ENCODE measurements around the gene THEMIS2. TPM values are rescaled to one million over a fixed set of nuclear protein-coding genes. Genes with fewer than 3 reads are reported as not detected.
"Not testable (repeated sequence)": the region's sequence is repeated elsewhere in the genome, so short reads cannot be mapped to it uniquely, and the experiment has no call there.

THEMIS2 gene
- total RNA-seq, 1 donor from 2014 or later: 29.5 TPM

DNA sequence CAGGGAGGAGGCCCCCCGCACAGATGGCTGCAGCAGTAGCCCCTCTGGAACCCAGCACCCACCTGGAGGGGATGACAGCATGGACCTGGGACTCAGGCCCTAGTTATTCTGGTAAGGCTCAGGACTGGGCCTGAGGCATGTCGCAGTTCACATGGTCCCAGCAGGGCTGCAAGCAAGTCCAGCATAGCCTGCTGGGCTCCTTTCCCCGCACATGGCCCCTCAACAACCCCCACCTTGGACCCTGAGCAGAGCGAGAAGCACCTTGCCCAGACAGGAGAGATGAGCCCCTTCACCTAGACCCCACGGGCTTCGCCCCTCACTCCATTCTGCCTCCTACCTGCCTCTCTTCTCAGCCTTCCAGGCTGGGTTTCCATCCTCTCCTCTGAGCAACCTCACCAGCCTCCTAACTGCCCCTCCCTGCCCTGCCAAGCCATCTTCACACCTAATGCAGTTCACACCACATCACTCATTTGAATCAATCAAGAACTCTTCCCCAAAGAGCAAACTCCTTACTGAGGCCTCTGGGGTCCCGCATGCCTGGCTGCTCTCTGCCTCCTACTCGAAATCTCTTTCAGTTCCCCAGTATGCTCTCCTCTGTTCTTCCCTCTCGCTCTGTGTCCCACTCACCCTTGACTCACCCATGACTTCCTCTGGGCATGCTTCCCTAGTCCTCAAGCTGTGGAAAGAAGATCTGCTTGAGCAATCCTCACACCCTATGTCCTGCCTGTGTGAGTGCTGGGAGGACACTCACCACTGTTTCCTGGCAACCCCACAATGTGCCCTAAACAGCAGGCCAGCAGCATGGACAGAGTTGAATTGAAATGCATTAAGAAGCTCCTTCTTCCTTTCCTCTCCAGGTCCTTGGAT lies 9.4 kb upstream of the THEMIS2 start:
- DNase-seq (ENCODE audit: extremely low read depth, low read depth, low spot score): peak; percentile 34

DNA sequence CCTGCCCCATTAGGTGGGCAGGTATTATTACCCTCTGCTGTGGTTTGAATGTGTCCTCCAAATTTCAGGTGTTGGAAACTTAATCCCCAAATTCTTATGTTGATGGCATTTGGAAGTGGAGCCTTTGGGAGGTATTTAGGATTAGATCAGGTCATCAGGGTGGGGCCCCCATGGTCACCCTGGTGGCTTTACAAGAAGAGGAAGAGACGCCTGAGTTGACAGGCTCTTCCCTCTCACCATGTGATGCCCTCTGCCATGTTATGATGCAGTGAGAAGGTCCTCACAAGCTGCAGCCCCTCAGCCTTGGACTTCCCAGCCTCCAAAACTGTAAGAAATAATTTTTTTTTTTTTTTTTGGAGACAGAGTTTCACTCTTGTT lies 8.8 kb upstream of the THEMIS2 start:
- DNase-seq (ENCODE audit: extremely low read depth, low read depth, low spot score): no peak

GRCh38 chr1:27864264-27864895 lies 8.0 kb upstream of the THEMIS2 start:
- no peak for DNase-seq (ENCODE audit: extremely low read depth, low read depth, low spot score)

GRCh38 chr1:27865821-27866220 lies 6.5 kb upstream of the THEMIS2 start:
- DNase-seq (ENCODE audit: extremely low read depth, low read depth, low spot score): no peak

DNA sequence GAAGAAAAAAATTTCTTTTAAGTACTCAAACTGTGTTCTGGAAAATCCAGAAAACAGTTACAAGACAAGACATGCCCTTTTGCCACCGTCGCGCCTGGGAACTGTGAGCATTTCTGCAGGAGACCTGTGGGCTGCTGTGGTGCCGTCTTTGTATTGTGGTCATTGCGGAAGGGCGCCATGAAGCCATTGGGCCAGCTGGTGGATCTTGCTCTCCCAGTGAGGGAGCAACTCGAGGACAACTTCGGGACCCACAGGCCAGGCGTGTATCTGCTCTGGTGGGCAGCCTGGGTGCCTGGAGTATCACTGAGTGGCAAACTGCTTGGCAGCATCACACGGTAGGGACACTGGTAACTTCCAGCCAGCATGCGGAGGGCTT lies 3.8 kb upstream of the THEMIS2 start:
- no peak for DNase-seq (ENCODE audit: extremely low read depth, low read depth, low spot score)

- DNase-seq (ENCODE audit: extremely low read depth, low read depth, low spot score): no peak
Measured at GRCh38 chr1:27868932-27869718, 3.2 kb upstream of the THEMIS2 start.

DNA sequence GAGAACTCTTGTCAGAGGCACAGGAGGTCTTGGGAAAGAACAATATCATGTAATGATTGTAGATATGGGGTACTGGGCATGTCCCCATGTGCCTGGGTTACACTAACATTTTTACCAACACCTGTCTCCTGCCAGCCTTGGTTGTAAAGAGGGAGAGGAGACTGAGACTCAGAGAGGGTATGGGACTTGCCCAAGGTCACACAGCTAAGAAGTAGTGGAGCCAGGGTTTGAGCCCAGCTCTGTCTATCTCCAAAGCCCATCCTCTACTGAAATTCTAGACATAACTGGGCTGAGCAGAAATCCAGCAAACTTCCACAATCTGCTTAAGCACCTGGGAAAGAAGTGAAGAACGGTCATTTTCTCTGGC lies 2.6 kb upstream of the THEMIS2 start:
- DNase-seq (ENCODE audit: extremely low read depth, low read depth, low spot score): no peak

- not testable (repeated sequence) for DNase-seq (ENCODE audit: extremely low read depth, low read depth, low spot score)
Measured at GRCh38 chr1:27871076-27871475, 1.3 kb upstream of the THEMIS2 start.

DNA sequence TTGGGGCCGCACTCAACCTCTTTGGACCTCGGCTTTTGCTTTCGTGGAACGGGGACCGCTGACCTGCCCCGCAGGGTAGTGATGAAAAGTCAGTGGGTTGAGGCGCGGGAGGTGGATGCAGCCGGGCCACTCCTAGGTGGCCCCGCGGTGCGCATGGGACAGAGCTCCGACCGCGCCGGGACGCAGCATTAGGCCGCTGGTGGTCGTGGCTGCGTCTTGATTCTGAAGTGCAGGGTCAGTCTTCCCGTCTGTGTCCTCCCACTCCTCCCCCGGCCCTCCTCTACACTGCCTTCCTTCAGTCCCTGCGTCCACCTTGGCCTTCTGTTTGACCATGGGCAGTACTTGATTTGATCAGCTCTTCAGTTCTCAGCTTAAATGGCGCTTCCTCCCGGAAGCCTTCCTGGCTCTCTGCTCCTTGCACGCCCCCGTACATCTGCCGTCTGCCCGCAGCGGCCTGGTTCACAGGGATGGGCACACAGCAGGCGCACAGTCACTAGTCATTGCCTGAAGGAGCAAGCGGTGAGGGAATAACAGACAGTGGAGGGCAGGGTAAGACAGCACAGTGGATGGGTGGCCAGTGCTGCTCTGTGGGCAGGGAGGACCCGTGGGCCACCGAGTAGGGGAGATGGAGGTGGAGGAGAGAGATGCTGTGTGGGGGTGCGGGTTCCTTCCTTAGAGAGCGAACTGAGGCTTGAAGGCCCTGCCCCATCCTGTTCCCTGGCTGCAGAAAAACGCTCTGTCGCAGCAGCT lies 633 bp downstream of the THEMIS2 start:
- no peak for DNase-seq (ENCODE audit: extremely low read depth, low read depth, low spot score)

DNA sequence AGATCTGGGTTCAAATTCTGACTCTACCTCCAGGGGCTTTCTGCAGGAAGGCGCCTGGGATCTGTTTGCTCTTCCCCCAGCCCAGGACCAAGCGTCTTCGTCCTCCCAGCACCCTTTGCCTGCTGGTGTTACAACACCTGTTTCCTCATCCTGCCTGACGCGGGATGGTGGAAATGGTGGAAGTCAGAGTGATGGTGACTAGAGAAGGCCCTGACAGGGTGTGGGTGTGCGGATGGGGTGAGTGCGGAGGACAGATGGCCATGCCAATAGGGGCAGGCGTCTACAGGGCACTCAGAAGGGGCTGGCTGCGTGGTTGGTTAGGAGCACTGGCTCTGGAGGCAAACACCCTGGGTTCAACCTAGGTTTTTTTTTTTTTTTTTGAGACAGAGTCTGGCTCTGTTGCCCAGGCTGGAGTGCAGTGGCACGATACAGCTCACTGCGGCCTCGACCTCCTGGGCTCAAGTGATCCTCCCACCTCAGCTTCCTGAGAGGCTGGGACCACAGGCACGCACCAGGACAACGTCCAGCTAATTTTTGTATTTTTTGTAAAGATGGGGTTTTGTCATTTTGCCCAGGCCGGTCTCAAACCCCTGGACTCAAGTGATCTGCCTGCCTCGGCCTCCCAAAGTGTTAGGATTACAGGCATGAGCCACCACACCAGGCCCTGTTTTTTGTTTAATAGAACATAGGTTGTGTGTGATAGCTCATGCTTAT lies 1.5 kb downstream of the THEMIS2 start:
- DNase-seq (ENCODE audit: extremely low read depth, low read depth, low spot score): no peak

DNA sequence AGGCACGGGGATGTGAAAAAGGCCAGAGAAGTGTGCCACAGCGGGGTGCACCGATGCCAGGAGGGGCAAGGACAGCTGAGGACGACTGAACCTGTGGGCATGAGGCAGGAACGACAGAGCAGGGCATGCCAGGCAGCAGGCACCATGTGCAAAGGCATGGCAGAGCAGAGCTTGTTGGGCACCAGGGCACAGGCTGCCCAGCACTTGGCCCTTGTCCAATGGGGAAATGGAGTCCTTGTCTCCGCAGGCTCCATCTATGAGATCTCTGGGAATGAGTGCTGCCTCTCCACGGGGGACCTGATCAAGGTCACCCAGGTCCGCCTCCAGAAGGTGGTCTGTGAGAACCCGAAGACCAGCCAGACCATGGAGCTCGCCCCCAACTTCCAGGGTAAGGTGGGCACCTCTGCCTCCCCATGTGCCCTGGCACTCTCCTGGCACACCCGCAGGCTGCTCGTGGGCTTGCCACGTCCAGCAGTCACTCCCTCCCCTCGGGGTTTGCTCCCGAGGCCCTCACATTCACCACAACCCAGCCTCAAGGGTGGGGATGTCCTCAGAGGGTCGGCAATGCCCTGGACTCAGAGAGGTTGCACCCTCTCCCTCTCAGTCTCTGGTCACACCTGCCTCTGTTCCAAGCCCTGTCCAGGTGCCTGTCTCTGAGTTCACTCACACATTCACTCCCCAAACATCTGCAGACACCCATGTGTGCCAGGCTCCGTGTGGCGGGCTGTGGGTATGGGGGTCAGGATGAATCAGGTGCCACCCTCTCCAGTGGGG lies 4.2 kb downstream of the THEMIS2 start:
- no peak for DNase-seq (ENCODE audit: extremely low read depth, low read depth, low spot score)

DNA sequence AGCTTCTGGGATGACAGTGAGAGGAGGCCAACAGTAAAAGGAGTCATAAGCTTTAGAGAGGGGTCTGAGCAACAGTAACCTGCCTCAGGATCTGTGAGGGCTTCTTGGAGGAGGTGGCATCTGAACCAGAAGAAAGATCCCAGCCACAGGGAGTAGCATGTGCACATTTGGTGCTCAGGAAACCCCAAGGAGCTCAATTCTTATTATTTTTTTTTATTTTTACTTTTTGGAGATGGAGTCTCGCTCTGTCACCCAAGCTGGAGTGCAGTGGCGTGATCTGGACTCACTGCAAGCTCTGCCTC lies 4.7 kb downstream of the THEMIS2 start:
- no peak for DNase-seq (ENCODE audit: extremely low read depth, low read depth, low spot score)

DNA sequence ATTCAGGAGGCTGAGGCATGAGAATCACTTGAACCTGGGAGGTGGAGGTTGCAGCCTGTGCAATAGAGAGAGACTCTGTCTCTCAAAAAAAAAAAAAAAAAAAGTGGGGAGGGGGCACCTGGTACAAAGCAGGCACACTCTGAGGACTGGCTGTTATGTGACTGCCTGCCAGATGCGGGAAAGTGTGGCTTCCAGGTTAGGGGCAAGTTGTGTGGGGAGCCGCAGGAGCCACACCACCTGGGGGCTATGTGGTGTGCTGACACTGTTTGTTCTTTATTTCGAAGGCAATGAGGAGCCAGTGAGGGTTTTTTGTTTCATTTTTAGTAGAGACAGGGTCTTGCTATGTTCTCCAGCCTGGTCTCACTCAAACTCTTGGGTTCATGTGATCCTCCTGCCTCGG lies 5.7 kb downstream of the THEMIS2 start:
- no peak for DNase-seq (ENCODE audit: extremely low read depth, low read depth, low spot score)

DNA sequence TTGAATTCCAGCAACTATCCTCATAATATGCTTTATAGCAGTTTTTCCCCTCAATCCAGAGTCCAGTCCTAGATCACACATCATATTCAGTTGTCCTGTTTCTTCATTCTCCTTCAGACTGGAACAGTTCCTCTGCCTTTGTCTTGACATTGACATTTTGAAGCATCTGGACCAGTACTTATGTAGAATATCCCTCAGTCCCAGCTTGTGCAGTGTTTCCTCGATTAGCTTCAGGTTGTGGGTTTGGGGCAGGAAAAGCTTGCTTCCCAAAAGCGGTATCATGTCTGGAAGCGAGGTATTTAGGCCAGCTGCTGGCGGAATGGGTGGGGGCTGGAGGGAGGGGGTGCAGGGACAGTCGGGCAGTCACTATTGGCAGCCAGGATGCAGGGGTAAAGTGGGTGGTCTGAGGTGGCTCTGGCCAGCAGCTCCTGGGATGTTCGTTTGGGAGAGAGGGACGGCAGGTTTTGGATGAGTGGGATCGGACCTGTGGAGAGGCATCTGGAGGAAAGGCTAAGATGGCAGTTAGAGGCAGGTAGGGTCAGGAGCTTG lies 6.5 kb downstream of the THEMIS2 start:
- no peak for DNase-seq (ENCODE audit: extremely low read depth, low read depth, low spot score)

GRCh38 chr1:27879374-27880082 lies 7.2 kb downstream of the THEMIS2 start:
- DNase-seq (ENCODE audit: extremely low read depth, low read depth, low spot score): no peak

GRCh38 chr1:27882543-27882903 lies 10.2 kb downstream of the THEMIS2 start:
- no peak for DNase-seq (ENCODE audit: extremely low read depth, low read depth, low spot score)

- no peak for DNase-seq (ENCODE audit: extremely low read depth, low read depth, low spot score)
Measured at GRCh38 chr1:27883536-27883935, 11.2 kb downstream of the THEMIS2 start.

DNA sequence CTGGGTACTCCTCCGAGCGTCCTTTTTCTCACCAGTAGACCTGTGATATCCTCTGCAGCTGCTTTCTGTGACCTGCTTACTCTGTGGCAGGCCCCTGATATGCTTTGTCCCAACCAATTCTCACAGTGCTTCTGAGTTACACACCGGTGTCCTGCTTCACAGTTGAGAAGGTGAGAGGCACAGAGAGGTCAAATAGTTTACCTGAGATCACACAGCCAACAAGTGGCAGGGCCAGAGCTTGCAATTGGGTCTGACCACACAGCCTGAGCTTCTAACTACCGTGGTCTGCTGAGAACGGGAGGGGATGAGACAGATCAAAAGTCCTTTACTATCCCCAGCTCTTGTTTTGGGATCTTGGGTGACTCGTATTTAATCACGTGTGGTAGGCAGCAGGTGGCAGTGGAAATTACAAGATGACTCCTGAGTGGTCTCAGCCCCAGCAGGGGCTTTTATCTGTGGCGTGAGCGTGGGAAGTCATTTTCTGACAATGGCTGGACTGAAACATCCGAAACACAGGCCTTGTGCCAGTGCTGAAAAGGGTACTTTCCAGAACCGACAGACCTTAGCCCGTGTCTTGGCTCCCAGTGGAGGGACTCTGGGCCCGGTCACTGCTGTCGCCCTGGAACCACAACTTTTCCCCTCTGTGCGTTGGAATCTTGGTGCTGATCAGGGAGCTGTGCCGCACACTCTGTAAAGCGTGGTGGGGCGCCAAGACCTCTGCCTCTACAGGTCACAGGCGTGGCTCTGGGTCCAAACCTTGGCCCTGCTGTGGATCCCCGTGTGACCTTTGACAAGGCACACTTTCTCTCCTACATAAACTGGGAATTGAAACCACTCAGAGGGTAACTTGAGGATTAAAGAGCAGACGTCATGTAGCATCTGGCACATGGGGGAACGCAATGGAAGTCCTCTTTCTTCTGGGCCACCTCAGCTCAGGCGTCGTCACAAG lies 11.9 kb downstream of the THEMIS2 start:
- no peak for DNase-seq (ENCODE audit: extremely low read depth, low read depth, low spot score)

Measured in glomerular endothelial cell (primary cell).